PFSK-1 (cell line): ENCODE results near the gene PNLIPRP2.

Source experiments
- FOXP2 ChIP-seq: optimal IDR thresholded peaks from 2 replicates; pipeline ENCODE3; 2011; ENCODE audit warnings: borderline replicate concordance, control low read depth, inconsistent platforms; ENCODE audit not compliant: insufficient read depth; ENCODE audit errors: extremely low read length, extremely low read depth
- POLR2AphosphoS5 ChIP-seq: IDR thresholded peaks from 2 replicates; pipeline ENCODE4 v1.6.1; 2012; ENCODE audit warnings: low read depth, mild to moderate bottlenecking, control low read depth, low read length, moderate library complexity
- REST ChIP-seq, 2 experiments: IDR thresholded peaks; 2 replicates each; pipeline versions ENCODE4 v1.6.1 to v1.8.0; 2011 to 2012; ENCODE audit warnings: low read depth in 2 of 2, low read length in 2 of 2, control low read depth in 1 of 2, inconsistent platforms in 1 of 2, mild to moderate bottlenecking in 1 of 2, moderate library complexity in 1 of 2; ENCODE audit not compliant: insufficient read depth in 1 of 2
- SIN3A ChIP-seq: IDR thresholded peaks from 2 replicates; pipeline ENCODE4 v1.6.1; 2012; ENCODE audit warnings: mild to moderate bottlenecking, low read length, moderate library complexity, borderline replicate concordance; ENCODE audit not compliant: insufficient read depth
- TAF1 ChIP-seq: IDR thresholded peaks from 2 replicates; pipeline ENCODE4 v1.6.1; 2012; ENCODE audit warnings: low read length, control low read depth, borderline replicate concordance; ENCODE audit not compliant: insufficient read depth

GRCh38 chr10:116660860-116661259, 40.1 kb downstream of the PNLIPRP2 start:
- TF ChIP-seq TAF1 (no peak), SIN3A (no peak), POLR2AphosphoS5 (no peak), REST (IDR thresholded peaks at IDR 0.05; ENCODE audit: insufficient read depth in 1 of 2, low read depth in 2 of 2, low read length in 2 of 2) (no peak), FOXP2 (no peak)
